Peyer's patch (tissue), 4 donors: ENCODE data around the gene PARVB.

Experiments
- POLR2A ChIP-seq, 2 donors: fragments of 450-650 bp; IDR thresholded peaks; one replicate each; pipeline ENCODE4 v1.5.1; 2017; ENCODE audit warnings: antibody characterized with exemption in 2 of 2, mild to moderate bottlenecking in 2 of 2, moderate library complexity in 2 of 2
- TF ChIP-seq, protein P1 (sequence below), 6 experiments: fragments of 450-650 bp in 4 of 6; fragments of 200-600 bp in 2 of 6; sonication (generic) in 1 of 6; IDR thresholded peaks; one replicate each; pipeline ENCODE4 v1.5.1; 2017 to 2019; ENCODE audit warnings: antibody characterized with exemption in 6 of 6, mild to moderate bottlenecking in 3 of 6, moderate library complexity in 1 of 6

DNA sequence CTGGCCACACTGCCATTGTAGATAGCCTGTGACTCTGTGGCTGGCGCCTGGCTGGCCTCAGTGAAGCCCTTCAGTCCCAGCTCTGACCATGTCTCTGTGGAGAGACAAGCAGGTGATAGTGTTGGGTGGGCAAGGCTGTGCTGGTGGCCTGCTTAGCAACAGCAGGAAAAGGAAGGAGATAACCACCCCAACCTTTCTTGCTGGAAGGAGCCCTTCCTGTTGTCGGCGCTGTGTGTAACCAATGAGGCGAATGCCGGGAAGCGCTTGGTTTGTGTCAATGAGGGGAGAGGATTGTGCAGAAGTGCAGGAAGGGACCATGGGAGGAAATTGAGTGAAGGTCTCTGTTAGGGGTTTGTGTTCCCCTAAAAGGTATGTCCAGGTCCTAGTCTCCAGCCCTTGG is 27.3 kb downstream of the PARVB start:
- TF ChIP-seq, protein P1, sequence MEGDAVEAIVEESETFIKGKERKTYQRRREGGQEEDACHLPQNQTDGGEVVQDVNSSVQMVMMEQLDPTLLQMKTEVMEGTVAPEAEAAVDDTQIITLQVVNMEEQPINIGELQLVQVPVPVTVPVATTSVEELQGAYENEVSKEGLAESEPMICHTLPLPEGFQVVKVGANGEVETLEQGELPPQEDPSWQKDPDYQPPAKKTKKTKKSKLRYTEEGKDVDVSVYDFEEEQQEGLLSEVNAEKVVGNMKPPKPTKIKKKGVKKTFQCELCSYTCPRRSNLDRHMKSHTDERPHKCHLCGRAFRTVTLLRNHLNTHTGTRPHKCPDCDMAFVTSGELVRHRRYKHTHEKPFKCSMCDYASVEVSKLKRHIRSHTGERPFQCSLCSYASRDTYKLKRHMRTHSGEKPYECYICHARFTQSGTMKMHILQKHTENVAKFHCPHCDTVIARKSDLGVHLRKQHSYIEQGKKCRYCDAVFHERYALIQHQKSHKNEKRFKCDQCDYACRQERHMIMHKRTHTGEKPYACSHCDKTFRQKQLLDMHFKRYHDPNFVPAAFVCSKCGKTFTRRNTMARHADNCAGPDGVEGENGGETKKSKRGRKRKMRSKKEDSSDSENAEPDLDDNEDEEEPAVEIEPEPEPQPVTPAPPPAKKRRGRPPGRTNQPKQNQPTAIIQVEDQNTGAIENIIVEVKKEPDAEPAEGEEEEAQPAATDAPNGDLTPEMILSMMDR (IDR thresholded peaks at IDR 0.05), result no peak
- TF ChIP-seq POLR2A (IDR thresholded peaks at IDR 0.05), result no peak
